ENCODE data around the gene MYBPHL.

DNA sequence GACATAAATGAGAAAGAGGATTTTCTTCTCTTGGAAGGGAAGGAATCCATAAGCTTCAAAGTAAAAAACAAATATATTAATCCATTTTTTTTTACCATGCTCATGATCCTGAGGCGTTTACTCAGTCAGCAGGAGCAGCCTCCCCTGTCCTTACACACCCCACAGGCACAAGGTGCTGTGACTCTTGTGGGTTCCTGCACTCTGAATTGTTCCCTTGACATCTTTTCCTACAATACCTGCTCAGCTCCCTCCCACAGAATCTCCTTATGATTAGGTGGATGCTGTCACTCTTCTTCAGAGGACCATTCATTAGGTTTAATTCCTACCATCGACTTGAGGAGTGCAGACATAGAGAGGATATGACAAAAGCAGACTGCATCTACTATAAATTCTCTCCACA lies 13.8 kb downstream of the MYBPHL start:
- TF ChIP-seq POLR2A (IDR thresholded peaks at IDR 0.05): no peak
- TF ChIP-seq EP300 (IDR thresholded peaks at IDR 0.05; ENCODE audit: low read depth): no peak
